BE2C (cell line): Measurements from ENCODE around the gene PCBP3.
"Not testable (repeated sequence)": the region's sequence is repeated elsewhere in the genome, so short reads cannot be mapped to it uniquely, and the experiment has no call there.

Source experiments
- DNase-seq: peaks from one replicate; pipeline ENCODE4 v3.0.0-alpha.2; 2020
- H3K27me3 ChIP-seq: fragments of 250-450 bp; sonication (Bioruptor Pico); 2 replicates; pipeline ENCODE4 v1.5.1; 2020; ENCODE audit warnings: mild to moderate bottlenecking
- H3K36me3 ChIP-seq: fragments of 250-450 bp; sonication (Bioruptor Pico); 2 replicates; pipeline ENCODE4 v1.5.1; 2020; ENCODE audit warnings: mild to moderate bottlenecking
- H3K4me1 ChIP-seq: fragments of 250-450 bp; sonication (Bioruptor Pico); 2 replicates; pipeline ENCODE4 v1.5.1; 2020
- H3K4me3 ChIP-seq: 2 replicates; pipeline ENCODE4 v1.5.1; 2011; ENCODE audit warnings: low read depth, low read length
- H3K9me3 ChIP-seq: fragments of 250-450 bp; sonication (Bioruptor Pico); 2 replicates; pipeline ENCODE4 v1.5.1; 2020
- CTCF ChIP-seq: IDR thresholded peaks from 2 replicates; pipeline ENCODE4 v1.5.1; 2012; ENCODE audit warnings: mild to moderate bottlenecking, low read depth, low read length

The PCBP3 gene

DNA sequence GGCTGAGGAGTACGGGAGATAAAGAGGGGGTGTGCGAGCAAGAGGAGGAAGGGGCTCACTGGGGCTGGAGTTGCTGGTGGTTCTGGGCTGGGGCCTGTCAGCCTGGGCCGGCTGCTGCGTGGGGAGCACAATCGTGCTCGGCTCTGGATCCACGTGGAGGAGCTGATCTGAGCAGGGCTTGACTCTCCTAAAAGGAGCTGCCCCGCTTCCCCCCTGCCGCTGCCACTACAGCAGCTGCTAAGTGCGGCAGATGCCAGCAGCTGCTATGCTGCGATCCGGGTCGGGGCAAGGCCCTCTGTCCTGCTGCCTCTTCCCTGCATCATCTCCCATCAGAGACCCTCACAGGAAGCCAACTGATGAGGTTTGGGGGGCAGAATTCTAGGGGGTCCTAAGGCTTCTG, 165.9 kb downstream of the PCBP3 start:
- Histone ChIP-seq H3K27me3 (no peaks in the 10 kb centered on the region), H3K36me3 (peaks cover 6% of the 10 kb centered on the region), H3K4me1 (no peaks in the 10 kb centered on the region), H3K9me3 (no peaks in the 10 kb centered on the region), H3K4me3 (no peak overlapping the region)
- no peak for DNase-seq
- no peak for TF ChIP-seq CTCF

DNA sequence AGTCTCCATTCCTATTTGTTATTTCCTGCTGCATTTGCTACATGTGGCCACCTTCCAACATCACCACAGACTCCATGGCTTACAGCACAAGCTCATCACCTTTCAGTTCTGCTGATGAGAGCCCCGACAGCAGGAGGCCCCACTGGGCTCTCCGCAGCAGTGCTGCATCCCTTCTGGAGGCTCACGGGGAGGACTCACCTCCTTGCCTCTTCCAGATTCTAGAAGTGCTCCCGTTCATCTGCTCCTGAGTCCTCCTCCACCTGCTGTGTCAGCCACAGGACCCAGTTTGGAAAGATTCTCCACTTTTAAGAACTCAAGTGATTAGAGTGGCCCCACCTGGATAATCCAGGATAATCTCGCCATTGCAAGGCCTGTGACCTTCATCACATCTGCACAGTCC, 167.6 kb downstream of the PCBP3 start:
- DNase-seq, result no peak

DNA sequence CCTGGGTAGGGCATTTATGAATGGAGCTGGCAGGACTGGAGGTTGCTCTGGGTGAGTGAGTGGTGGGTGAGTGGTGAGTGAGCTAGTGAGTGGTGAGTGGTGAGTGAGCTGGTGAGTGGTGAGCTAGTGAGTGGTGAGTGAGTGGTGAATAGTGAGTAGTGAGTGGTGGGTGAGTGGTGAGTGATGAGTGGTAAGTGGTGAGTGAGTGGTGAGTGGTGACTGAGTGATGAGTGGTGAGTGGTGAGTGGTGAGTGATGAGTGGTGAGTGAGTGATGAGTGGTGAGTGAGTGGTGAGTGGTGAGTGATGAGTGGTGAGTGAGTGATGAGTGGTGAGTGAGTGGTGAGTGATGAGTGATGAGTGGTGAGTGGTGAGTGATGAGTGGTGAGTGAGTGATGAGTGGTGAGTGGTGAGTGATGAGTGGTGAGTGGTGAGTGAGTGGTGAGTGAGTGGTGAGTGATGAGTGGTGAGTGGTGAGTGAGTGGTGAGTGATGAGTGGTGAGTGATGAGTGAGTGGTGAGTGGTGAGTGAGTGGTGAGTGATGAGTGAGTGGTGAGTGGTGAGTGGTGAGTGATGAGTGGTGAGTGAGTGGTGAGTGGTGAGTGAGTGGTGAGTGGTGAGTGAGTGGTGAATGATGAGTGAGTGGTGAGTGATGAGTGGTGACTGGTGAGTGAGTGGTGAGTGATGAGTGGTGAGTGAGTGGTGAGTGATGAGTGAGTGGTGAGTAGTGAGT, 170.8 kb downstream of the PCBP3 start:
- not testable (repeated sequence) for DNase-seq, H3K9me3 ChIP-seq, H3K4me3 ChIP-seq, H3K27me3 ChIP-seq, H3K36me3 ChIP-seq, H3K4me1 ChIP-seq

More for the DNA sequence above, 167.6 kb downstream of the PCBP3 start:
- H3K4me3 ChIP-seq, result no peak overlapping the region
- H3K9me3 ChIP-seq, result no peaks in the 10 kb centered on the region
- peaks cover 6% of the 10 kb centered on the region for H3K36me3 ChIP-seq
- no peak for TF ChIP-seq CTCF
- no peaks in the 10 kb centered on the region for H3K27me3 ChIP-seq
- no peaks in the 10 kb centered on the region for H3K4me1 ChIP-seq

DNA sequence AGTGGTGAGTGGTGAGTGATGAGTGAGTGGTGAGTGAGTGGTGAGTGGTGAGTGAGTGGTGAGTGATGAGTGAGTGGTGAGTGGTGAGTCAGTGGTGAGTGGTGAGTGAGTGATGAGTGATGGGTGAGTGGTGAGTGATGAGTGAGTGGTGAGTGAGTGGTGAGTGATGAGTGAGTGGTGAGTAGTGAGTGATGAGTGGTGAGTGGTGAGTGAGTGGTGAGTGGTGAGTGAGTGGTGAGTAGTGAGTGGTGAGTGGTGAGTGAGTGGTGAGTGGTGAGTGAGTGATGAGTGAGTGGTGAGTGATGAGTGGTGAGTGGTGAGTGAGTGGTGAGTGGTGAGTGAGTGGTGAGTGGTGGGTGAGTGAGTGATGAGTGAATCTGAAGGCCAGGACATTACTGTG, 172.3 kb downstream of the PCBP3 start:
- H3K27me3 ChIP-seq, DNase-seq, H3K36me3 ChIP-seq, H3K9me3 ChIP-seq, H3K4me3 ChIP-seq: not testable (repeated sequence)
- H3K4me1 ChIP-seq, result peaks cover 18% of the 10 kb centered on the region

DNA sequence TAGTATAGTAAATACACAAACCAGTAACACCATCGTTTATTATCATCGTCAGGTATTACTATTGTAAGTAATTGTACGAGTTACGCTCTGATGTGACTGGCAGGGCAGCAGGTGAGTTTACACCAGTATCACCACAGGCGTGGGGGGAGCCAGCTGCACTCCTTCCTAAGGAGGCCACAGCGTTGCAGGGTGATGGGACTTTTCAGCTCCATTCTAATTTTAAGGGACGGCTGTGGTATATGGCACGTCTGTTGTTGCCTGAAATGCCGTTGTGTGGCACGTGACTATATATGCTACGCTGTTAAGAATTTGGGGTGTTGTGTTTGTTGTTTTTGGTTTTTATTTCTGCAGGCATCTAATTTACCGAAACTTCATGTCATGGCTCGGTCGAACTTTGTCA, 173.3 kb downstream of the PCBP3 start:
- DNase-seq, result no peak
- Histone ChIP-seq H3K4me1 (peaks cover 18% of the 10 kb centered on the region), H3K36me3 (no peaks in the 10 kb centered on the region), H3K4me3 (no peak overlapping the region), H3K27me3 (no peaks in the 10 kb centered on the region), H3K9me3 (no peaks in the 10 kb centered on the region)
- no peak for TF ChIP-seq CTCF

DNA sequence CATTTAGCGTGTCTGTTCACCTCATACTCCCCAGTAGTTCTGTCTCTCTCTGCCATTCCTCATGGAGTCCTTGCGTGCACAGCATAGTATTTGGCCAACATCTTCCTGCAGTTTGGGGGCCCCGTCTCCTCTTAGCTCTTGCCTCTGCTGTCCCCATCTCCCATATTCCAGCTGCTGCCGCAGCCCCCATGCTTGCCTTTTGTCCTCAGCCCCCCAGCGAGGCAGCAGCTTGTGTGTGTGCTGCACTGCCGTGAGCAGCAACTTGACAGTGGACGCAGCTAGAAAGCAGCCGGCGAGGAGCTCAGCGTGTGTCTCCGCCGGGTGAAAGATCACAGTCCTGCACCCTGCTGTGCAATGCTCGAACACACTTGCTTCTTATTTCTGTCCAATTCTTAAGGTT, 173.8 kb downstream of the PCBP3 start:
- no peak overlapping the region for H3K4me3 ChIP-seq
- no peak for DNase-seq
- H3K36me3 ChIP-seq, result no peaks in the 10 kb centered on the region
- no peak for TF ChIP-seq CTCF
- H3K27me3 ChIP-seq, result no peaks in the 10 kb centered on the region
- no peaks in the 10 kb centered on the region for H3K9me3 ChIP-seq
- H3K4me1 ChIP-seq, result peaks cover 18% of the 10 kb centered on the region

GRCh38 chr21:45818276-45818903, 174.9 kb downstream of the PCBP3 start:
- TF ChIP-seq CTCF, result no peak
- H3K9me3 ChIP-seq, result no peaks in the 10 kb centered on the region
- no peak overlapping the region for H3K4me3 ChIP-seq
- DNase-seq, result no peak
- H3K36me3 ChIP-seq, result no peaks in the 10 kb centered on the region
- H3K4me1 ChIP-seq, result peaks cover 18% of the 10 kb centered on the region
- H3K27me3 ChIP-seq, result no peaks in the 10 kb centered on the region
